ENCODE data around the gene KCNIP4.

The KCNIP4 gene

DNA sequence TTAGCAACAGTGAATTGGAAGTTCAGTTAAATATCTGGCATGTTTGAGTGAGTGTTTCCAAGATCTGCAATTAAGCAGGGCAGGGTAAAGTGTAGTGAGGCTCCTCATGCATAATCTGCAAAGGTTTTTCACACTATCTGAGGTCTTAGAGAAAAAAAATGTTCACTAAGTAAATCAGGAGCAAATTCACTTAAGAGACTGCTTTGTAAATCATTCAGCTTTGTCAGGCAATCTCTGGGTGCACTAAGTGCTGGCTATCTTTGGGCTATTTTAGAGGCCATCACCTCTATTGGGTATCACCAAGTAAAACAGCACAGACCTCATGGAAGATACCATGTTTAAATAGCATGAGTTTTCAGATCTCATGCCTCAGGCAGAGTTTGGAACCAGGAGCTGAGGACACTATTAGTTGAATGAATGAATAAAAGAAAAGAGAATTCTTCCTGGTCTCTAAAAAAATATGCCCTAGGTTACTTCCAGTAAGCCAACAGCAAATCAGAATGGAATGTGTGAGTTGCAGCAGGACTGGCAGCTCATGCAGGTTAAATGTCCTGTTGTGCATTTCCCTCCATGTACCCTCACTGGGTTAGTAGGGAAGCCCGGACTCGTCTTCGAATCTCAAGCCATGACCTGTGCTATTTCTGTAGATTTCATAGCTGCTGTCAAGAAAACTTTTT is 195.3 kb downstream of the KCNIP4 start:
- no peak for FAIRE-seq

DNA sequence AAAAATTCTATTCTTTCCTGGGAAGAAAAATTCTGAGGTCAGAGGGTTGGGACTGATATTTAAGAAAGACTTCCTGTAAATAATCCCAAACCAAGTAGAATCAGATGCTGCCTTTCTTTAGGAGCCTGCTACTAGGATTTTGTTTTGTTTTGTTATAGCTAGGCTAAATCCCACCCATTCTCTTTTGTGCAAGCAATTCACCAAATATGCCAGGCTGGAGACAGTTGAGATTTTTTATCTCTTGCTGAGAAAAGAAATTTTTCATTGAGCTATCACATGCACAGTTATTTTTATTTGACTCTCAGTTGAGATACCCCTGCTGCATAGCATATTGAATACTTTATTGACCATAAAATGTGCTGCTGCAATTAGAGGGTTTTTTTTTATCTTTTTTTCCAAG is 196.0 kb downstream of the KCNIP4 start:
- no peak for FAIRE-seq

DNA sequence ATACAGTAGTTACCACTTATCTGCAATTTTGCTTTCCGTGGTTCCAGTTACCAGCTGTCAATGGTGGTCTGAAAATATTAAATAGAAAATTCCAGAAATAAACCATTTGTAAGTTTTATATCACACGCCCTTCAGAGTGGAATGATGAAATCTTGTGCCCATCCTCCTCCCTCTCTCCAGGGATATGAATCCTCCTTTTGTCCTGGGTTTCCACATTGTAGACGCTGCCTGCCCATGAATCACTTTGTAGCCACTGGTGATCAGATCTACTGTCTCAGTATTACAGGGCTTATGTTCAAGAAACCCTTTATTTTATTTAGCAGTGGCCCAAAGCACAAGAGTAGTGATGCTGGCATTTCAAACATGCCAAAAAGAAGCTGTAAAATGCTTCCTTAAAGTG is 198.6 kb downstream of the KCNIP4 start:
- no peak for FAIRE-seq

- no peak for FAIRE-seq
Measured at GRCh38 chr4:21749412-21749811, 199.2 kb downstream of the KCNIP4 start.

- FAIRE-seq: no peak
Measured at GRCh38 chr4:21744046-21744445, 204.5 kb downstream of the KCNIP4 start.

DNA sequence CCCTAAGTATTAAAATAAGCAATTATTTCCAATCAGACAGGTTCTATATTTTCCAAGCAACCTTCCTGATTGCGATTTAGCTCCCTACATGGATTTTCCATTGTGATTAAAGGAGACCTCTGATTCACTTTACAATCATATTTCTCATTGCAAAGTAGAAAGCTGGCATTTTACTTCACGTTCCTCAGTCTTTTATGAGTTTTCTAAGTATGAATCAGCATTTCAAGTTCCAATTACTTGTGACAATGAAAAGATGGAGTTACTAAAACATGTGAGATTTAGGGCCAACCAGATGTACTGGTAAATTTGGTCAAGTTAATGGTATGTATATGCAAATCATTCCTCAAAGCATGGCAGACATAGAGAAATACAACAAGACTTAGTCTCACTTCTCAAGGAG is 206.2 kb downstream of the KCNIP4 start:
- no peak for FAIRE-seq

- no peak for FAIRE-seq
Measured at GRCh38 chr4:21738821-21739220, 209.8 kb downstream of the KCNIP4 start.

- no peak for FAIRE-seq
Measured at GRCh38 chr4:21735866-21736265, 212.7 kb downstream of the KCNIP4 start.

GRCh38 chr4:21733894-21734630 is 214.5 kb downstream of the KCNIP4 start:
- no peak for FAIRE-seq

DNA sequence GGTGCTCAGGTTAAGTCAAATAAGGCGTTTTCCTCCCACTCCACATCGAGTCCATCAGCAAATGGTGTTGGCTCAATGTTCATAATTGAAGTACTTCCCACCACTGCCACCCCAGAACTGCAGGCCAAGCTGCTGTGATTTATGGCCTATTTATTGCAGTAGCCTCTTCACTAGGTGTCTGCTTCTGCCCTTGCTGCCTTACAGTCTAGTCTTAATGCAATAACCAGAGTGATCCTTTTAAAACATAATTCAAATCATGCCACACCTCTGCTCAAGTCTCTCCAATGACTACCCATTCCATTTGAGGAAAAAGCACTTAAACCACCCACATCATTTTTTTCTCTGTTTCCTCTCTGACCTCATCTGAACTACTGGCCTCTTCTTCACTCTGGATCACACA is 220.3 kb downstream of the KCNIP4 start:
- no peak for FAIRE-seq

DNA sequence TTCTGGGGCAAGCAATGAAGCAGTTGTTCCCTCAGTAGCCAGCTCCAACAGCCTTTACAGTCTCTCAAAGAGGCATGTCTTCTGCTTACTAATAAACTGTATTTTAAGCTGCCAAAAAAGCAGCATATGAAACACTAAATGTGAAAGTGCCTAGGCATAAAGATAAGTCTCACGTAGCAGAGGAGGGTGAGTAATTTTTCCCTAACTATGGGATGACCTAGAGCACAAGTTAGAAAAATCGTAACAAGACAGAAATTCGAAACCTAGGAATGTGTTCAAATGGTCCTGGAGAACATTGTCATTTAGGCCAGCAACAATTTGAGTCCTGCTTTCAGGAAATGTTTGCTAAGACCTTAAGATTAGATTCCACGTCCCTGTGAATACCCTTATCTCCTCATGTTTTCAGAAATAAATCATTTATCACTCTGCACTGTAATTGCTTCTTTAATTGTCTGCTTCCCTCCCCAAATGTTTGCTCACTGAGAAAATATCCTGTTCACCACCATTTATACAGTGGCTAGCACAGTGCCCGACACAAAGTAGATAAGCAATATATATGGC is 222.2 kb downstream of the KCNIP4 start:
- no peak for FAIRE-seq

DNA sequence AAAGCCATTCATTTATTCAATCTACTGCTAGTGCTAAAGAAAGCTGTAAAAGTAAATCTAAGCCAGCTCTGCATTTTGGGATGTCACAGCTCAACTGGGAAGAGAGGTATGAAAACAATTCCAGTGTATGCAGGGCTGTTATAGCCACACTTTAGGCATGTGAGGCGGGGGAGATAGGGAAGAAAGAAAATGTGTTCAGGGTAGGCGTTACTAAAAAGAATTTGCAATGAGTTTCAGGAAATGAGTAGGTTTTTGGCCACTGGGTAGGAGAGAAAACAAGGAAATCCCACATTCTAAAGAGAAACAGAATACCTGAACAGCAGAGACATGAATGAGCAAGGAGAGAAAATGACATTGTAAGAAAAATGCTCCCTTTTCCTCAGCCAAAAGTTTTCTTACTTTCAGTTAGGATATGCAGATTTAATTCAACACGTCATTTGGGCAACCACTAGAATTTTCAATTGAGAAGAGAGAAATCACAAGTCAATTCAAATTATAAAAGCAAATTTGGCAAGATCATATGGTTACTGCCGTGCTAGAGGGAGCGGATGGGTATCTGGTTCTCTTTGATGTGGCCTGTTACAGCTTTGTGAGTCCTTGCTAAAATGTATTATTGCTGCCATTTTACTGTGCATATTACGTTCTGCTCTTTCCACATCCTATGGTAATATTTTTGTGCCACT is 226.3 kb downstream of the KCNIP4 start:
- no peak for FAIRE-seq

DNA sequence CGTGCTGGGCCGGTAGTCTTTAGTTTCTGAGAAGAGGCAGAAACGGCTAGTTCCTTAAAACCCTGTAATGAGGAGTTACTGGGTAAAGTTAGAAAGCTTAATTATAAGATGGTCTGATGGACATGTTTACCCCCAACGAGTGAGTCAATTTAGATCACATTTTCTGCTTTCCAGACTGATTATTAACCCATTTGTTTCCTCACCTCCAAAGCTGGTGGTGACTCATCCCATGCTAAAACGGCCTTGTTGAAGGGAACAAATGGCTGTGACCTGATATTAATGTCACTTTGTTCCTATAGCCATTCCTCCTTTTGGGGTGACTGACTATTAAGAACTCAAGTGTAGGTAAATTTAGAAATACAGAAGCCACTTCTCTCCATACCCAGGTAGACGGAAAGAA is 232.0 kb downstream of the KCNIP4 start:
- no peak for FAIRE-seq

- FAIRE-seq: no peak
Measured at GRCh38 chr4:21710179-21710835, 238.3 kb downstream of the KCNIP4 start.

GRCh38 chr4:21709761-21710160 is 238.8 kb downstream of the KCNIP4 start:
- FAIRE-seq: no peak

- FAIRE-seq: no peak
Measured at GRCh38 chr4:21709031-21709430, 239.5 kb downstream of the KCNIP4 start.

- FAIRE-seq: no peak
Measured at GRCh38 chr4:21699446-21699845, 249.1 kb downstream of the KCNIP4 start.

DNA sequence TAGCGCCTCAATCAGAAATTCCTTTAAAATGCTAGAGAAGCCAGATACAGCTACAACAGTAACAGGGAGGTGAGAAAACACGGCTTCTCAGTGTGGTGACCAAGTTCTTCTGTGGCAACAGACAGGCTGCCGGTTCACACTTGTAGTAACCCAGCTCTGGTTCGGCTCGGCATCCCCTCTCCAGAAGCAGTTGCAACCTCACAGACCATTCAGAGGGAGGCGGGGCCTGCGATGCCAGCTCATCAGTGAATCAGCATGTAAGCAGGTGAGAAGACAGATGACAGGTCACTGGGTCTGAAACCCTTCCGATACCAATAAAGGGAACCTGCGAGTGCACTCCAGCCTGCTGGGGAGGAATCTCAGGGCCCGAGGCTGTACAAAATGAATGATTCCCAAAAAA is 251.0 kb downstream of the KCNIP4 start:
- FAIRE-seq: no peak

DNA sequence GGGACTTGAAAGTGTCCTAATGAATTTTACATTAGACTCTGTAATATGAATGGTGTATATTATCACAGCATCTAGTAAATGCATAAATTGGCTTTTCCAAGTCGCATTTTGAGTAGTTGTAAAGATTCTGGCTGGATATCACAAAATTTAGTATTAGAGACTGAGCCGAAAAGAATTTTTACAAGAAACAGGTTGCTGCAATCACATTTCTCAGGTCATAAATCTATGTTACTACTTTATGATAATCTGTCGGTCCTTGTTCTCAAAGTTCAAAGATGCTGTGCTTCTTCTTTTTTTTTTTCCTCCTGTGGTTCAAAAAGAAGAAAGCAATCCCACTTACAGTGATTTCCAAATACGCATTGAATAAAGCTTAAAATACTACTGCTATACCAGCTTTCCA is 253.4 kb downstream of the KCNIP4 start:
- no peak for FAIRE-seq

GRCh38 chr4:21692241-21692640 is 256.3 kb downstream of the KCNIP4 start:
- no peak for FAIRE-seq

DNA sequence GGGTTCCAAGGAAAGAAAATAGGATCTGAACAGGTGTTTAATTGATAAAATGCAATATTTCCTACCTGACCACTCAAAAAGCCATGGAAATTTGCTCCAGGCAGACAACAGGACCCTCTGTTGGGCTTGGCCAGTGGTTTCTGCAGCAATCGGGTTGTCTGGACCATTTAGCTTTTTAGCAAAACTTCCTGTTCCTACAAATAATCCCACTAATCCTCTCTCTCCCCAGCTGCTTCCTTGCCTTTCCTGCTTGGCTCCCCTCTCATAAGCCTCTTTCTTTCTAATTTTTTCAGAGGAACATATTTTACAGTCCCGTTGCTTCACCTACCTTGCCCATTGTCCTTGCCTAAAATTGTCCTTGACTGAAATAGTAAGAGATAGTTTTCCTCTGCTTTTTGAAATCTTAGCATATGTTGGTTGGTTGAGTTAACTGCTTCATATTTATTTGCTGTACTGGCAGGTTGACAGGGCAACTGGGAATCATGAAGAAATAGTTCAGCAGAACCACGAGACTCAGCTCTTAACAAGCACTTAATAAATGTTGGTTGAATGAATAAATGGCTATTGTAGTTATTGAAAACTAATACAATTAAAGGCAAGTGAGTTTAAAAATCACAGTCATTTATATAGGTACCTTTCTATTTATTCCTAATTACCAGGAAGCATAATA is 259.8 kb downstream of the KCNIP4 start:
- no peak for FAIRE-seq

GRCh38 chr4:21685911-21686310 is 262.7 kb downstream of the KCNIP4 start:
- no peak for FAIRE-seq
